ENCODE data around the gene CBY1. TPM values are rescaled to one million over a fixed set of nuclear protein-coding genes. Genes with fewer than 3 reads are reported as not detected.

CBY1 gene
- total RNA-seq, 1 experiment from 2014 or later, result 28.3 TPM

GRCh38 chr22:38632528-38632927 lies 23.9 kb upstream of the CBY1 start:
- no peak for DNase-seq
- no peaks in the 10 kb centered on the region for H3K36me3 ChIP-seq (ENCODE audit: control insufficient read depth, insufficient read depth, low read length)
- H3K4me3 ChIP-seq (ENCODE audit: low read depth, low read length), result no peak overlapping the region
- CTCF ChIA-PET, result interaction anchor here (0.7 kb wide), 1 partner anchor 163 kb away, joined by 3 read pairs; no protein-coding TSS in a partner anchor
- no TSS peak for BruUV-seq (replicated peaks)
- POLR2A ChIA-PET, result interaction anchor here (0.6 kb wide), 1 partner anchor 825 kb away, joined by 4 read pairs; the partner anchor contains the start of gene GCAT
- Mint-ChIP-seq H3K9me3 (ENCODE audit: unreplicated experiment) (no peaks in the 10 kb centered on the region), H3K27ac (ENCODE audit: unreplicated experiment) (no peak overlapping the region), H3K27me3 (ENCODE audit: insufficient read depth, unreplicated experiment) (no peaks in the 10 kb centered on the region), H3K4me3 (ENCODE audit: unreplicated experiment) (no peak overlapping the region), H3K4me1 (ENCODE audit: low read depth, unreplicated experiment) (peaks cover 20% of the 10 kb centered on the region), H3K36me3 (ENCODE audit: insufficient read depth, unreplicated experiment) (no peaks in the 10 kb centered on the region)
- H3K27me3 ChIP-seq (replicated peaks; ENCODE audit: control insufficient read depth, insufficient read depth, low read length), result no peaks in the 10 kb centered on the region
- TF ChIP-seq CTCF (IDR thresholded peaks at IDR 0.05; ENCODE audit: insufficient read depth in 1 of 2, low read depth in 1 of 2, low read length in 1 of 2, severe bottlenecking in 1 of 2, unreplicated experiment in 1 of 2), result no peak
- intact Hi-C loops (cut with micrococcal nuclease; ENCODE audit: unreplicated experiment), result no loop called here
- H3K4me1 ChIP-seq, result peaks cover 5% of the 10 kb centered on the region; the same call in 1 of the 2 replicates
- no peaks in the 10 kb centered on the region for H3K9me3 ChIP-seq

- BruUV-seq (replicated peaks), result no TSS peak
- no peak for DNase-seq
- intact Hi-C loops (cut with micrococcal nuclease; ENCODE audit: unreplicated experiment), result no loop called here
- Mint-ChIP-seq H3K27ac (ENCODE audit: unreplicated experiment) (no peak overlapping the region), H3K9me3 (ENCODE audit: unreplicated experiment) (no peaks in the 10 kb centered on the region), H3K4me1 (ENCODE audit: low read depth, unreplicated experiment) (no peaks in the 10 kb centered on the region), H3K36me3 (ENCODE audit: insufficient read depth, unreplicated experiment) (no peaks in the 10 kb centered on the region), H3K27me3 (ENCODE audit: insufficient read depth, unreplicated experiment) (no peaks in the 10 kb centered on the region), H3K4me3 (ENCODE audit: unreplicated experiment) (no peak overlapping the region)
- no peak overlapping the region for H3K4me3 ChIP-seq (ENCODE audit: low read depth, low read length)
- no peaks in the 10 kb centered on the region for H3K36me3 ChIP-seq (ENCODE audit: control insufficient read depth, insufficient read depth, low read length)
- H3K4me1 ChIP-seq, result no peaks in the 10 kb centered on the region
- POLR2A ChIA-PET, result no interaction called here
- H3K27me3 ChIP-seq (replicated peaks; ENCODE audit: control insufficient read depth, insufficient read depth, low read length), result no peaks in the 10 kb centered on the region
- CTCF ChIA-PET, result no interaction called here
- H3K9me3 ChIP-seq, result no peaks in the 10 kb centered on the region
- TF ChIP-seq CTCF (IDR thresholded peaks at IDR 0.05; ENCODE audit: insufficient read depth in 1 of 2, low read depth in 1 of 2, low read length in 1 of 2, severe bottlenecking in 1 of 2, unreplicated experiment in 1 of 2), result no peak
Observed at GRCh38 chr22:38638216-38638615, 18.2 kb upstream of the CBY1 start.

- Mint-ChIP-seq H3K4me1 (ENCODE audit: low read depth, unreplicated experiment) (no peaks in the 10 kb centered on the region), H3K4me3 (ENCODE audit: unreplicated experiment) (no peak overlapping the region), H3K9me3 (ENCODE audit: unreplicated experiment) (no peaks in the 10 kb centered on the region), H3K27ac (ENCODE audit: unreplicated experiment) (no peak overlapping the region), H3K36me3 (ENCODE audit: insufficient read depth, unreplicated experiment) (no peaks in the 10 kb centered on the region), H3K27me3 (ENCODE audit: insufficient read depth, unreplicated experiment) (no peaks in the 10 kb centered on the region)
- H3K4me3 ChIP-seq (ENCODE audit: low read depth, low read length), result no peak overlapping the region
- no peaks in the 10 kb centered on the region for H3K9me3 ChIP-seq
- no TSS peak for BruUV-seq (replicated peaks)
- H3K36me3 ChIP-seq (ENCODE audit: control insufficient read depth, insufficient read depth, low read length), result no peaks in the 10 kb centered on the region
- no peak for DNase-seq
- intact Hi-C loops (cut with micrococcal nuclease; ENCODE audit: unreplicated experiment), result no loop called here
- ChIA-PET CTCF (no interaction called here), POLR2A (no interaction called here)
- TF ChIP-seq CTCF (IDR thresholded peaks at IDR 0.05; ENCODE audit: insufficient read depth in 1 of 2, low read depth in 1 of 2, low read length in 1 of 2, severe bottlenecking in 1 of 2, unreplicated experiment in 1 of 2), result no peak
- H3K4me1 ChIP-seq, result no peaks in the 10 kb centered on the region
- H3K27me3 ChIP-seq (replicated peaks; ENCODE audit: control insufficient read depth, insufficient read depth, low read length), result no peaks in the 10 kb centered on the region
Observed at GRCh38 chr22:38638728-38639127, 17.7 kb upstream of the CBY1 start.
